H1 (cell line): ENCODE measurements around the gene TNRC6A. TPM values are rescaled to one million over a fixed set of nuclear protein-coding genes. Genes with fewer than 3 reads are reported as not detected.

Experiments
- CTCF ChIA-PET: fragments of 300-600 bp; sonication (Branson Sonifier 250); formaldehyde crosslinking; loops from one replicate; lab custom pipeline; 2021; ENCODE audit not compliant: partially characterized antibody; lab: Charles Lee
- POLR2A ChIA-PET: fragments of 300-600 bp; sonication (Branson Sonifier 250); formaldehyde crosslinking; loops from one replicate; lab custom pipeline; 2021; ENCODE audit warnings: inconsistent platforms; ENCODE audit not compliant: partially characterized antibody; lab: Charles Lee
- DNase-seq, 2 experiments: peaks; one replicate each; pipeline versions ENCODE4 v3.0.0 to v3.0.0-alpha.2; 2010 to 2022; ENCODE audit warnings: low spot score in 2 of 2, low read depth in 1 of 2, mixed read lengths in 1 of 2
- FAIRE-seq: peaks from 2 replicates; lab custom pipeline; 2011; peaks lifted over from hg19 to GRCh38; lab: Jason Lieb, UNC
- H2AFZ ChIP-seq: 2 replicates; pipeline ENCODE4 v1.8.1; 2012; ENCODE audit warnings: low read length, inconsistent platforms
- H2AK5ac ChIP-seq: 2 replicates; pipeline ENCODE4 v1.6.1; 2013; ENCODE audit warnings: low read depth, low read length
- H2BK120ac ChIP-seq: replicated peaks from 2 replicates; pipeline ENCODE3; 2013; ENCODE audit warnings: low read depth, low read length, inconsistent platforms
- H2BK12ac ChIP-seq: 2 replicates; pipeline ENCODE4 v1.6.1; 2013; ENCODE audit warnings: low read depth, low read length
- H2BK15ac ChIP-seq: 2 replicates; pipeline ENCODE4 v1.6.1; 2013; ENCODE audit warnings: low read length
- H2BK20ac ChIP-seq: 2 replicates; pipeline ENCODE4 v1.6.1; 2013; ENCODE audit warnings: low read length
- H2BK5ac ChIP-seq: 2 replicates; pipeline ENCODE4 v1.6.1; 2013; ENCODE audit warnings: low read depth, low read length
- H3K14ac ChIP-seq: 2 replicates; pipeline ENCODE4 v1.6.1; 2013; ENCODE audit warnings: inconsistent platforms; ENCODE audit not compliant: insufficient read length
- H3K18ac ChIP-seq: 2 replicates; pipeline ENCODE4 v1.6.1; 2013; ENCODE audit warnings: low read length; ENCODE audit errors: extremely low read depth
- H3K23ac ChIP-seq: 2 replicates; pipeline ENCODE4 v1.6.1; 2013; ENCODE audit warnings: inconsistent platforms; ENCODE audit not compliant: insufficient read length
- H3K23me2 ChIP-seq: 2 replicates; pipeline ENCODE4 v1.6.1; 2013; ENCODE audit warnings: low read depth, low read length
- H3K27ac ChIP-seq: 2 replicates; pipeline ENCODE4 v1.6.1; 2011; ENCODE audit warnings: low read depth, low read length, inconsistent platforms
- H3K27me3 ChIP-seq, 4 experiments: replicated peaks in 1 of 4; 1 replicate in 1 of 4; 2 replicates in 3 of 4; pipeline versions ENCODE4 v1.6.1 to v1.8.1; 2011 to 2013; ENCODE audit warnings: low read length in 3 of 4, mild to moderate bottlenecking in 3 of 4, inconsistent platforms in 2 of 4, mixed read lengths in 2 of 4, moderate library complexity in 1 of 4; ENCODE audit not compliant: control insufficient read depth in 3 of 4, insufficient read depth in 3 of 4; ENCODE audit errors: extremely low read depth in 1 of 4
- H3K36me3 ChIP-seq, 4 experiments: 2 replicates each; pipeline versions ENCODE4 v1.6.1 to v1.8.1; 2011 to 2013; ENCODE audit warnings: mild to moderate bottlenecking in 4 of 4, low read length in 3 of 4, moderate library complexity in 2 of 4, control low read depth in 1 of 4, inconsistent platforms in 1 of 4; ENCODE audit not compliant: insufficient read depth in 4 of 4, control insufficient read depth in 2 of 4
- H3K4ac ChIP-seq: replicated peaks from 2 replicates; pipeline ENCODE3; 2013; ENCODE audit warnings: low read length, low read depth, mixed read lengths, inconsistent platforms; ENCODE audit not compliant: insufficient read length
- H3K4me1 ChIP-seq, 4 experiments: replicated peaks in 1 of 4; 1 replicate in 1 of 4; 2 replicates in 3 of 4; pipeline versions ENCODE4 v1.6.1 to v1.8.1; 2011 to 2013; ENCODE audit warnings: low read length in 3 of 4, inconsistent platforms in 2 of 4, mixed read lengths in 1 of 4; ENCODE audit not compliant: insufficient read depth in 4 of 4, control insufficient read depth in 3 of 4
- H3K4me2 ChIP-seq, 2 experiments: 2 replicates each; pipeline versions ENCODE4 v1.6.1 to v1.8.1; 2011 to 2013; ENCODE audit warnings: low read depth in 2 of 2, low read length in 2 of 2, control low read depth in 1 of 2, inconsistent platforms in 1 of 2, mild to moderate bottlenecking in 1 of 2; ENCODE audit not compliant: insufficient read depth in 1 of 2
- H3K4me3 ChIP-seq, 4 experiments: fragments of 200-600, 300-600 bp in 1 of 4; sonication (generic), shearing (Covaris generic), sonication (Bioruptor Twin) in 1 of 4; 2 replicates each; pipeline versions ENCODE4 v1.5.1 to v1.8.1; 2011 to 2016; ENCODE audit warnings: low read length in 4 of 4, low read depth in 3 of 4, control low read depth in 2 of 4, inconsistent platforms in 2 of 4, mild to moderate bottlenecking in 2 of 4, mixed read lengths in 1 of 4, moderate library complexity in 1 of 4; ENCODE audit not compliant: insufficient read depth in 2 of 4; ENCODE audit errors: extremely low read depth in 1 of 4
- H3K56ac ChIP-seq: replicated peaks from 2 replicates; pipeline ENCODE3; 2013; ENCODE audit warnings: low read depth, mild to moderate bottlenecking, mixed read lengths, low read length, inconsistent platforms; ENCODE audit not compliant: insufficient read length
- H3K79me1 ChIP-seq: 2 replicates; pipeline ENCODE4 v1.6.1; 2013; ENCODE audit warnings: low read depth, low read length, control low read depth
- H3K79me2 ChIP-seq, 2 experiments: 2 replicates each; pipeline versions ENCODE4 v1.6.1 to v1.8.1; 2012 to 2013; ENCODE audit warnings: low read length in 2 of 2, mild to moderate bottlenecking in 2 of 2, inconsistent platforms in 1 of 2; ENCODE audit not compliant: insufficient read depth in 2 of 2, control insufficient read depth in 1 of 2
- H3K9ac ChIP-seq, 4 experiments: replicated peaks in 1 of 4; 1 replicate in 1 of 4; 2 replicates in 3 of 4; pipeline versions ENCODE4 v1.6.1 to v1.8.1; 2011 to 2013; ENCODE audit warnings: low read depth in 3 of 4, low read length in 3 of 4, control low read depth in 2 of 4, mild to moderate bottlenecking in 2 of 4, moderate library complexity in 2 of 4, inconsistent platforms in 1 of 4; ENCODE audit errors: extremely low read depth in 1 of 4
- H3K9me3 ChIP-seq, 2 experiments: 2 replicates each; pipeline versions ENCODE4 v1.6.1 to v1.8.1; 2012 to 2013; ENCODE audit warnings: mild to moderate bottlenecking in 2 of 2, moderate library complexity in 2 of 2, control low read depth in 1 of 2, inconsistent platforms in 1 of 2, low read depth in 1 of 2, low read length in 1 of 2, mixed read lengths in 1 of 2; ENCODE audit not compliant: insufficient read depth in 2 of 2
- H4K20me1 ChIP-seq, 2 experiments: replicated peaks in 1 of 2; 2 replicates each; pipeline versions ENCODE3 to v1.8.1; 2011 to 2013; ENCODE audit warnings: inconsistent platforms in 2 of 2, low read length in 2 of 2, mild to moderate bottlenecking in 1 of 2; ENCODE audit not compliant: insufficient read depth in 2 of 2, control insufficient read depth in 1 of 2
- H4K5ac ChIP-seq: 2 replicates; pipeline ENCODE4 v1.6.1; 2013; ENCODE audit warnings: low read length, low read depth, mixed read lengths, inconsistent platforms; ENCODE audit not compliant: insufficient read length
- H4K8ac ChIP-seq: 2 replicates; pipeline ENCODE4 v1.8.0; 2013; ENCODE audit warnings: mild to moderate bottlenecking, moderate library complexity, low read length, inconsistent platforms; ENCODE audit not compliant: insufficient read depth; ENCODE audit errors: extremely low read depth
- H4K91ac ChIP-seq: replicated peaks from 2 replicates; pipeline ENCODE3; 2013; ENCODE audit warnings: low read length, mixed read lengths, inconsistent platforms; ENCODE audit not compliant: insufficient read length
- BACH1 ChIP-seq: IDR thresholded peaks from 2 replicates; pipeline ENCODE4 v1.6.1; 2012; ENCODE audit warnings: low read length, improper control_type of control experiment
- CTBP2 ChIP-seq: IDR thresholded peaks from 2 replicates; pipeline ENCODE4 v1.7.0; 2011; ENCODE audit warnings: borderline replicate concordance, mild to moderate bottlenecking, moderate library complexity, mixed read lengths, low read length; ENCODE audit not compliant: insufficient read depth, insufficient read length
- JUN ChIP-seq: IDR thresholded peaks from 2 replicates; pipeline ENCODE4 v1.6.1; 2011; ENCODE audit warnings: low read depth, mild to moderate bottlenecking, improper control_type of control experiment, low read length
- JUND ChIP-seq: IDR thresholded peaks from 2 replicates; pipeline ENCODE4 v1.6.1; 2011; ENCODE audit warnings: mild to moderate bottlenecking, improper control_type of control experiment, low read length
- KDM1A ChIP-seq: fragments of 200-600, 300-600 bp; sonication (generic); IDR thresholded peaks from 2 replicates; pipeline ENCODE4 v1.7.1; 2016; ENCODE audit warnings: mild to moderate bottlenecking, low read length, borderline replicate concordance
- MAFK ChIP-seq: IDR thresholded peaks from 2 replicates; pipeline ENCODE4 v1.6.1; 2012; ENCODE audit warnings: low read depth, mild to moderate bottlenecking, improper control_type of control experiment, low read length
- MAX ChIP-seq: IDR thresholded peaks from 2 replicates; pipeline ENCODE4 v1.6.1; 2012; ENCODE audit warnings: inconsistent platforms
- PHF8 ChIP-seq: fragments of 200-600 bp; sonication (generic); conservative IDR thresholded peaks from 2 replicates; pipeline ENCODE4 v1.7.1; 2012; ENCODE audit warnings: low read depth, mild to moderate bottlenecking, inconsistent platforms, low read length, moderate library complexity
- RAD21 ChIP-seq, 2 experiments: IDR thresholded peaks in 1 of 2; conservative IDR thresholded peaks in 1 of 2; 2 replicates each; pipeline ENCODE4 v1.6.1; 2011; ENCODE audit warnings: low read depth in 2 of 2, low read length in 2 of 2, improper control_type of control experiment in 1 of 2, inconsistent platforms in 1 of 2, mild to moderate bottlenecking in 1 of 2, moderate library complexity in 1 of 2
- RBBP5 ChIP-seq: IDR thresholded peaks from 2 replicates; pipeline ENCODE4 v1.7.1; 2012; ENCODE audit warnings: low read depth, mild to moderate bottlenecking, inconsistent platforms, low read length, moderate library complexity, borderline replicate concordance
- SIRT6 ChIP-seq: IDR thresholded peaks from one replicate; pipeline ENCODE4 v1.7.1; 2012; ENCODE audit warnings: low read length, inconsistent platforms
- SIX5 ChIP-seq: IDR thresholded peaks from 2 replicates; pipeline ENCODE4 v1.6.1; 2011; ENCODE audit warnings: mild to moderate bottlenecking, low read depth, low read length
- TCF12 ChIP-seq: IDR thresholded peaks from 2 replicates; pipeline ENCODE4 v1.6.1; 2011; ENCODE audit warnings: low read depth, mild to moderate bottlenecking, low read length
- TEAD4 ChIP-seq: IDR thresholded peaks from 2 replicates; pipeline ENCODE4 v1.6.1; 2012; ENCODE audit warnings: low read depth, low read length, inconsistent platforms, mixed read lengths
- WGBS, 2 experiments: shearing (Covaris generic) in 1 of 2; methylation state at CpG; one replicate each; pipeline versions ENCODE4 v1.1.6 to v1.1.7; 2013 to 2015; ENCODE audit warnings: low lambda C conversion rate in 2 of 2, mixed read lengths in 2 of 2, inconsistent platforms in 1 of 2, low coverage in 1 of 2, missing lambda C conversion rate in 1 of 2; ENCODE audit not compliant: insufficient replicate concordance in 2 of 2, insufficient coverage in 1 of 2, insufficient read length in 1 of 2; ENCODE audit errors: extremely low coverage in 1 of 2, missing lambda C conversion rate in 1 of 2; 5-methylcytosine and 5-hydroxymethylcytosine counted together
- polyA plus RNA-seq, 7 experiments: library from polyadenylated mRNA; depleted of rRNA in 3 of 7; stranded (reverse) in 5 of 7; unstranded in 2 of 7; fragments of >200 nt in 5 of 7; fragments of 200-250 nt in 2 of 7; gene quantifications; 1 replicate in 5 of 7; 2 replicates in 1 of 7; 4 replicates in 1 of 7; pipeline versions ENCODE4 v1.2.1 to v1.2.3, GENCODE V29; 2011 to 2013; ENCODE audit warnings: missing spikeins in 2 of 7, mixed read lengths in 2 of 7
- total RNA-seq: library from RNA; stranded (reverse); fragmentation: NEBNext Ultra II Directional; extraction: Animal tissue kit (Norgen Biotek cat#: 25700); gene quantifications from 2 replicates; pipeline ENCODE4 v1.2.1, GENCODE V29; 2021

The TNRC6A gene
- total and polyA plus RNA-seq, 2 of the 8 experiments (the other 6 are each of a cell fraction or from before 2014, with no cell fraction given) = 67.6 to 103 TPM

GRCh38 chr16:24821129-24821528 lies 91.7 kb downstream of the TNRC6A start:
- Histone ChIP-seq H3K9me3 (no peaks in the 10 kb centered on the region), H2BK120ac (no peak overlapping the region), H3K27ac (no peak overlapping the region), H3K4ac (no peak overlapping the region), H3K4me3 (no peak overlapping the region), H3K79me1 (peaks cover 2% of the 10 kb centered on the region; the same call in 1 of the 2 replicates), H4K20me1 (peaks cover 5 to 25% of the 10 kb centered on the region in 2 experiments), H2BK12ac (no peak overlapping the region), H4K8ac (0 out of 2 replicates have a peak overlapping the region, but pooled peaks have one; percentile 12), H3K9ac (no peak overlapping the region), H2BK15ac (no peak overlapping the region), H3K4me1 (no peaks in the 10 kb centered on the region), H2BK20ac (no peak overlapping the region), H2AK5ac (no peak overlapping the region), H3K36me3 (peaks cover 47 to 96% (median 76%) of the 10 kb centered on the region in 4 experiments), H3K4me2 (no peak overlapping the region), H3K23me2 (no peaks in the 10 kb centered on the region), H3K79me2 (no peaks in the 10 kb centered on the region), H3K14ac (no peak overlapping the region), H2BK5ac (no peak overlapping the region; the same call in 1 of the 2 replicates), H3K56ac (no peak overlapping the region), H3K23ac (no peak overlapping the region), H4K5ac (no peak overlapping the region), H4K91ac (no peak overlapping the region), H3K18ac (no peak overlapping the region), H2AFZ (no peak overlapping the region), H3K27me3 (no peaks in the 10 kb centered on the region)
- FAIRE-seq (no peak), DNase-seq (no peak)
- ChIA-PET POLR2A (interaction anchor here (1.3 kb wide), 1 partner anchor 21 kb away, joined by 3 read pairs; no protein-coding TSS in a partner anchor), CTCF (interaction anchor here (0.7 kb wide), 2 partner anchors 240 to 253 kb away, joined by 3 read pairs; no protein-coding TSS in a partner anchor)
- 88% methylated on average over 9 of the region's 9 CpGs; no CpG with 5 or more reads in 1 of the 2 experiments for WGBS, 2 experiments
- no peak for TF ChIP-seq MAX
- no peak for TF ChIP-seq CTBP2
- no peak for TF ChIP-seq KDM1A
- no peak for TF ChIP-seq PHF8
- no peak for TF ChIP-seq JUND
- TF ChIP-seq RBBP5 = no peak
- TF ChIP-seq TEAD4 = no peak
- no peak for TF ChIP-seq RAD21 (IDR thresholded peaks at IDR 0.05 in 1 of 2, conservative IDR thresholded peaks at IDR 0.05 in 1 of 2; ENCODE audit: low read depth in 2 of 2, low read length in 2 of 2)
- no peak for TF ChIP-seq SIRT6
- TF ChIP-seq MAFK = no peak
- TF ChIP-seq JUN = no peak
- TF ChIP-seq TCF12 = no peak
- TF ChIP-seq SIX5 = no peak
- no peak for TF ChIP-seq BACH1
